ENCODE results near the gene SRXN1.

SRXN1 gene

DNA sequence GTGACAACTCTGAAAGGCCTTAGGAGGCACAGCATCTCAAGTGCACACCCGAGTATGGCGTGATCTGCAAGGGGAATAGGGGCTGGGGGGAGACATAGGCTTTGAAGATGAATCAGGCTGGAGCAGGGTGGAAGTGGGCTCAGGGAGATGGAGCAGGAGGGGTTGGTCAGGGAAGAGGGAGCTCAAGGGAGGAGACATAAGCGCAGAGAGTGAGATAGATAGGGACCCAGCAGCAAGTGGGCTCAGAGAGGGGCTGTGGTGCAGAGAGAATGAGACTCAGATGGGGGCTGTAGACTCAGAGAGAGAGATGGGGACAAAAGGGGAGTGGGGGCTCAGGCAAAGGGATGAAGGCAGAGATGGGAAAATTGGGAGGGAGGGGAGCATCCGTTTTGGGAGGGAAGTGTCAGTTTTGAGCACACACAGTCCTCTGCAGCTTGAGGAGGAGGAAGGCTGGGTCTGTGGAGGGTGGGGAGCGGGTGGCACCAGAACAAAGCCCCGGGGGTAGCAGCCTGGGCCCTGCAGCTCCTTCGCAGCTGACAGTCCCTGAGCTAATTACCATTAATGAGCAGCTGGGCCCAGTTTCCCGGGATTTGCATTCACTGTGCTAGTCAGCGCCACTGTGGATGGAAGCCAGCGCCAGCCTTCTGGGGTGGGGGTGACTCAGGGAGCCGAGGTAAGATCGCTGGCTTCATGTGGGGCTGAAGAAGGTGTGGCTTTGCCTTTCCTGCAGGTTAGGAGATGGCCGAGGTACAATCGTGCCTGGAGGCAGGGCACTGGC lies 18.7 kb downstream of the SRXN1 start:
- peak; percentile 59 for DNase-seq

DNA sequence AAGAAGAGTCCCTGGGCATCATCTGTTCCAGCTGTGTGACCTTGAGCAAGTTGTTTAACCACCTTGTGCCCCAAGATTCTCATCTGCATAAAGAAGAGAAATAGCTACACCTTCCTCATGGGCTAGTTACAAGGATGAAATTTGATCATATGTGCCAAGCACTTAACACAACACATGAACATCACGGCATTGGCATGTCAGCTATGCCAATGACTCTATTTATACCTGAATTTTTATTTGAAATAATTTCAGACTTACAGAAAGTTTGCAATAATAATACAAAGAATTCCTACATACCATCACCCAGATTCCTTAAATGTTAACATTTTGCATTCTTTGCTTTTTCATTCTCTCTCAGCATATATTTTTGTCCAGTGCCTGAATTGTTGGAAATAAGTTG lies 21.9 kb downstream of the SRXN1 start:
- DNase-seq, result no peak

DNA sequence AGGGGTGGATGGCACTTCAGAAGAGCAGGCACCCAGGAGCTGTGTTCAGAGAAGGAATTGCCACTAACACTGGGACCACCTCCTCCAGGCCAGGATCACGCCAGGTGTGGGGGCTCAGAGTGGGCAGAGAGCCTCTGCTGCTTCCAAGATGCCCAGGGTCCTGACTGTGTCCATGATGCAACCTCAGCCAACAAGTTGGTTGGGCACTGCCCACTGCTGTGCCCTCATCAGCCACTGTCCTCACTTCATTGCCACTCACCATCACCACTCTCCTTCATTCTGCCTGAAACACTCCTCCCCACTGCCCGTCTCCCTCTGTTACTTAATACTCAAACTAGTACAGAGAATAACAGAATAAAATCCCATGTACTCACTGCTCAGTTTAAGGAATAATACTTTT lies 26.4 kb downstream of the SRXN1 start:
- DNase-seq, result no peak

DNA sequence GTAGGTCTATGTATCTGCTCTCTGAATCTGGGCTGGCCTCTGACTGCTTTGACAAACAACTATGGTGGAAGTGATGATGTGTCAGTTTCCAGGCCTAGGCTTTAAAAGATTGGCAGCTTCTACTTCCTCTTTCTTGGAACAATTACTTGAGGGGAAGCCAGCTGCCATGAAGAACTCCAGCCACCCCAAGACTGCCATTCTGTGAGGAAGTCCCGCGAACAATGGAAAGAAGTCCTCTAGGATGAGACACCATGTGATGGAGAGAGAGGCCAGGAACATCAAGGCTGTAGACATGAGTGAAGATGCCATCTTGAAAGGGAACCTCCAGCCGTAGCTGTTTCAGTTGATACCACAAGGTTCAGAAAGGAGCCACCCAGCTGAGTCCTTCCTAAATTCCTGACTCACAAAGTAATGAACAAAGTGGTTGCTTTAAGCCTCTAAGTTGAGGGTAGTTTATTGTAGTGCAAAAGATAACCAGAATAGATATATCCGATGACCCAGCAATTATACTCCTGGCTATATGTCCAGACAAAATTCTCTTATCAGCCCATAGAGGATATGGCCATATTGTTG lies 27.6 kb downstream of the SRXN1 start:
- no peak for DNase-seq

DNA sequence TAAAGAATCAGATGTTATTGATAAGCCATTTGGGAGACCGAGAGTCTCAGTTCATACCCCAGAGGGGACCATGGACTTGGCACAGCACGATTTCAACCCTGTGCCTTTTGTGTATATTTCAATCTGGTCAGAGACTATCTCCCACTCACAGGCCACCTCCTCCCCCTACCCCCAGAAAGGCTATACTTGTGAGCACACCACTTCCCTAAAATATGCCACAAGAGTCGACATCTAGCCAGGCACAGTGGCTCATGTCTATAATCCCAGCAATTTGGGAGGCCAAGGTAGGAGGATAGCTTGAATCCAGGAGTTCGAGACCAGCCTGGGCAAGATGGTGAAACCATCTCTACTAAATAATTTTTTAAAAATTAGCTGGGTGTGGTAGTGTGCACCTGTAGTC lies 29.3 kb downstream of the SRXN1 start:
- DNase-seq, result no peak

DNA sequence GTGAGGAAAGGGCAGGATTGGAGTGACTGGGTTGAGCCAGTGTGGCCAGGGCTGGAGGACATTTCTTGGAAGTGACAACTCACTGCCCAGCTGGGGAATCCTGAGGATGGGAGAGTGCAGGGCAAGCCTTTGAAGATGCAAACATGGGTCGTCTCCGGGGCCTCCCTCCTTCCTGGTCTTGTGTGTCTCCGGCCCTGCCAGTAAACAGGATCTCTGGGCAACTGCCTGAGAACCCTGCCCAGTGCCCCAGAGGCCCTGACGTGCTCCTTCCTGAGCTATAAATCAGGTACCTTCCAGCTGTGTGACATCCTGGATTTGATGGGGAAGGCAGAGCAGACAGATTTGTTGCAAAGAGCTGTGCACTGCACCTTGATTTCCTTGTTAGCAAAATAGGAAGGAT lies 30.0 kb downstream of the SRXN1 start:
- DNase-seq, result no peak

DNA sequence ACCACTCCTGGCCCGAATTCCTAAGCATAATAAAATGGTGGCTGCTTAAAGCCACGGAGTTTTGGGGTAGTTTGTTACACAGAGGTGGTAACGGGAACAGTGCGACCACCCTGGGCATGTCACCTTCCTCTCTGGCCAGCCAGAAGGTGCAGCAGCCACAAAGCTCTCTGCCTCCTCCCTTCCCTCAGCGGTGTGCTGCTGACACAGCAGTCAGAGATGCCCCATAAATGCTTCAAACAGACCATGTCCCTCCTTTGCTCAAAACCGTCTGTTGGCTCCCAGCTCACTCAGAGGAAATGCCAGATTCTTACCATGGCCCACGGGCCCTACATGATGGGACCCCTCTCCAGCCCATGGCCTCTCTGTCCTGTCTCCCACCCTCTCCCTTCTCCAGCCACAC lies 30.8 kb downstream of the SRXN1 start:
- DNase-seq, result no peak

DNA sequence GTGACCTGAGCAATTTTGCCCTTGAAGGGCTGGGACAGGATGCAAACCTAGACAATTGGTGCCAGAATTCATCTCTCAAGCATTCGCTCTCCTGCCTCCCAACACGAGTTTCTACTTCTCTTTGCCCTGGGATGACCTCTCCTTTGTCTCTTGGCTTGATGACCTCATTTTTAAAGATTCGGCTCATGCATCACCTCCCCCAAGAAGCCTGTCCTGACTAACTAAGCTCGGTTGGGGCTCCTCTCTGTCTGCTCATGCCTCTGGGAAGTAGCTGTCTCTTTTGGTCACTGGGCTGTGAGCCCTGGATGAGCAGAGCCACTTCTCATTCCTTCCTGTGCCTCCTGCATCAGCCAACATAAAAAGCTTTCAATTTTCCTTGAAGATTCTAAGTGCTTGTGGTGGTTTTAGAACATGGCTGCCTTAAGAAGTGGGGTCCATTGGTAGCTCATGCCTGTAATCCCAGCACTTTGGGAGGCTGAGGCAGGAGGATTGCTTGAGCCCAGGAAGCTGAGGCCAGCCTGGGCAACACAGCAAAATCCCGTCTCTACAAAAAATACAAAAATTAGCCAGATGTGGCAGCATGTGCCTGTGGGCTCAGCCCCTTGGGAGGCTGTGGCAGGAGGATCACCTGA lies 31.8 kb downstream of the SRXN1 start:
- no peak for DNase-seq

DNA sequence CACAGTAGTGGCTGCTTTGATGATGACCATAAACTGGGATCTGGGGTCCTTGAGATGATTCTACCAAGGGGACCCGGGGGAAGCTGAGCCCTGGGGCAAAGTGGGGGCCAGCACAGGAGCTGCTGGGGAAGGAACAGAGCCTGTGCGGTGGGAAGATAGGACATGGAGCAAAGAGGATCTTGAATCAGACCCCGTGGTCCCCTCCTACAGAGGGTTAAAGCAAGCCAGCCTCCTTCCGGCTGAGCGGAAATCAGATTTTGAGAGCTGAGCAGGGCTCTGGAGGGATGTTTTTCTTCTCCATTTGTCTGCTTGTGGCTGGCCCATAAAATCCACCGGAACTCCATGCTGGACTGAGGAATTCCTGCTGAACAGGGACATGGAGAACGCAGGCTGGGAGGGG lies 32.8 kb downstream of the SRXN1 start:
- DNase-seq, result no peak

DNA sequence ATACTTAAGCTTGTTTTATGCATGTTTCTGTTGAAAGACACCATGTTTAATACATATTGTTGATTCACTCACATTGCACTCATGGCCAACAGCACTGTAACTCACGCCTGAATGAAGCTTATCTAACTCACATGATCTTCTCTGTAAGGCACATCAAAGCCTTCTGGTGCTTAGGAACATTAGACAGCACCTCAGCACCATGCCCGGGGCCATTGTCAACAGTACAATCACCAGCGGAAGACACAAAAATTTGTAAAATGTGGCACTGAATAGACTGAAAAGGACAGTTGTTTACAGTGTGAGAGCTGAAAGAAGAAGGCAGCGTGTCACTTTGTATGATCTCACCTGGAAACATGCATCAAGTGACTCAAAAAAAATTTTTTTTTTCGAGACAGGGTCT lies 34.0 kb downstream of the SRXN1 start:
- DNase-seq, result no peak

DNA sequence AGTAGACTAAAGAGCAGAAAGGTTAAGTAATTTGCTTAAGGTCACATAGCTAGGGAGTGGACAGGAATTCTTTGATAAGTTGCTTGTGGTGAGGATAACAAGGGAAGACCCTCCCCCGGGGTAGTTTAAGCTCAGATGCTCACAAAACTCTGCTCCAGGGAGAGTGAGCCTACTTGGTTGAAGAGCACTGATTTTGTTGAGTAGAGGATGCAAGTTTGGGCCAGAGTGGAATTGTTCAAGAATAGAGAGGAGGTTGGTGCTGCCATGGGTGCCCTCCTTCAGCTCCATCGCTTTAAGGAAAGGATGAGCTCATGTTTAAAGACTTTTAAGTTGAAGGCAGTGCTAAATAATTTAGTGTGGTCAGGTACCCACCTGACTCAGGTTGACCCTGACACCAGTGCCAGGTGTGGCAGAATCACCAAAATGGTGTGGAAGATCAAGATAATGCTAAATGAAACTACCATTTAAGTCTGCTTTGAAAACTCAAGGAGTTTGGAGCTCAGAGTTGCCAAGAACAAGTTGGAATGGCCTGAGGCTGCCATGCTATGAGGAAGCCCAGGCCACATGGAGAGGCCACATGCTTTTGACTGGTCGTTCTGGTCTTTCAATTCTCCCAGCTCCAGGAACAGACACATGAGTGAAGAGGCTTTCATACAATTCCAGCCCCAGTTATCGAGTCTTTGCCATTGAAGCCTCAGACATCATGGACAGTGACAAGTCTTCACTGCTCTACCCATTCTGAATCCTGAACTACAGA lies 34.9 kb downstream of the SRXN1 start:
- no peak for DNase-seq

DNA sequence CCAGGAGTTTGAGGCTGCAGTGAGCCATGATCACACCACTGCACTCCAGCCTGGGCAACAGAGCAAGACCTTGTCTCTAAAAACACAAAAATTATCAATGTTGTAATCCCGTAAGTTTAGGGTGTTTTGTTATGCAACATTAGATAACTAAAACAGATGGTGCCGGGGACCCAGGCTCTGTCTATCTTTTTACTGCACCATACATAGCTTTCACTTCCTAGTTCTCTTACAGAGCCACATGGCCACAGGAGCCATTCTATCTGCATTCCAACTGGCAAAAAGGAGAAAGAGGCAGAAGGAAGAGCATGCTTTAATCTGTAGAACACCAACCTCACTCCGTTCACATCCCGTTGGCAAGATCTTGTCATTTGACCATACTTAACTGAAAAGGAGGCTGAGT lies 37.5 kb downstream of the SRXN1 start:
- no peak for DNase-seq

DNA sequence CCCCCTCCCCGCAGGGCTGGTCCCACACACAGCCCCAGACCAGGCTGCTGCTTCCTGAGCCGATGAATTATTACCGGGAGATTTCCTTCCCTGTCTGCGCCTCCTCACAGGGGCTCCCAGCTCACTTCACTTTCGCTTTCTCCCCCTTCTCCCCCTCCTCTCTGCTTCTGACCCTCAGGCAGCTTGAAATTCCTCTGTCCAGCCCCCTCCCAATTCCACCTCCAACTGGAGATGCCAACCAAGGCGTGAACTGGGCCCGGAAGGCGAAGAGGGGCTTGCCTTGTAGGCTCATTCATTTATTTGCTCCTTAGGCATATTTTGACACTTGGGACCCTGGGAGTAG lies 41.2 kb downstream of the SRXN1 start:
- no peak for DNase-seq

DNA sequence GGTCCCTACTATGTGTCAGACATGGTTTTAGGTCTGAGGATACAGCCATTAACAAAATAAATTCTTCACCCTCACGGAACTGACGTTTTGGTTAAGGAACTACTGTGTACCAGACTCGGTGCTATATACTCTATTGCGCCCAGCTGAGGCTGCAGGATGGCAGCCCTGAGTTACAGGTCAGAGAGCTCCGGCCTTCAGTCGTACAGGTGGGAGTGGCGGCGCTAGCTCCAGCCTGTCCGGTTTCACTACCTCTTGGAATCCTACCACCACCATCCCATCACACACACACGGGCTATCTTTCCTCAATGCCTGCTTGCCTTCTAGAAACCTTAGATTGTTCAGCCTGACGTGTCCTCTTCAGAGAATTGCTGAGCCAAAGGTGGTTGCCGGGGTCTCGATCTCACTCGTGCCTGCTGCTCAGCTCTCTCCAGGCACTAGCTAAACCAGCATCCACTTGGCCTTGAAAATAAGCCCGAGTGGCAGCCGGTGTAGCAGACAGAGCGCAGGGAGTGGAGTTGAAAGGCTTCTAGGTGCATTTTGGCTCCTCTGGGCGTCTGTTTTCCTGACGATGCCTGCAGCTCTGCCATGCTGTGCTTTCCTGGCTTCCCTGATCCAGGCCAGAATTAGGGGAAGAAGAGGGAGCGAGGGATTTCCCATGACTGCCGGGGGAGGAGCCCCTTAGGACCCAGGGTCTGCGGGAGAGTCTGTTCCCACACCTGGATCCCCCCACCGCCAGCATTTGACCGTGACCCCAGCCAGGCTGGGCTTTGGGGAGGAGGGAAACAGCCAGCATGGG lies 41.8 kb downstream of the SRXN1 start:
- DNase-seq, result no peak

DNA sequence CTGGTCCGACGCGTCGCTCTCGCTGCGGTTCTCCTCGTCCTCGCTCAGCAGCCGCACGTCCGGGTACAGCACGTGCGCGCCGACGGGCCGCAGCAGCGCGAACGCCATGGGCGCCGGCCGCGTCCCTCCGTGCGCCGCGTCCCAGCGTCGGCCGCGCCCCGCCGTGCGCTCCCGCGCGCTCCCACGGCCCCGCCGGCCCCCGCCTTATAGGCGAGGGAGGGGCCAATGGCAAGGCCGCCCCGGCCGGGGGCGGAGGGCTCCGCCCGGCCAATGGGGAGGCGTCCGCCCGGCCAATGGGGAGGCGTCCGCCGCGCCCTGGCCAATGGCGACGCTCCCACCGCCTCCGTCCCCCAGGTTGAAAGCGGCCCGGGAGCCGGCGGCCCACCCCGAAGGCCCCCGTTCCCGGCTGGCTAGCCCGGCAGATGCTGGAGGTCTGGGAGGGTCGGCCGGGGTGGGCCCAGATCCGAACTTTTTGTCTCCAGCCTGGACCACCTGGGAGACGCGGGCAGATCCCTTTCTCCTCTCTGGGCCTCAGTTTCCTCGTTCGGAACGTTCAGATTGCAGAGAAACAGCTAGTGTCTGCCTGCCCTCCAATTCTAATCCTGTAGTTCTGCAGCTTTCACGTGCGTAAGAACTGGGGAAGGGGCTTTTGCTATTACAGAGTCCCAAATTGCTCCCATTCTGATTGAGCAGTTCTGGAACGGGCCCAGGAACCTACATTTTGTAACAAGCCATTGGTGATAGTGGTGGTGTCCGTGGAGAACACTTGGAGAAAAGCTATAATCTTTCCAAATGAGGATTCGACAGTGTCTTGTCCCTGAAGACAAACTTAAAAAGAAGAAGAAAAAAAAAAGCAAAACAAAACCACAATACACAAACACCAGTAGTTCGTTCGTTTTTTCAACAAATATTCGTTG lies 42.6 kb downstream of the SRXN1 start, which contains the start of gene TCF15:
TCF15 (minus strand) TSS at position 180 of the 917 bp plus-strand sequence; CDS start at position 108, 72 bp downstream.
- DNase-seq, result peak; percentile 39

DNA sequence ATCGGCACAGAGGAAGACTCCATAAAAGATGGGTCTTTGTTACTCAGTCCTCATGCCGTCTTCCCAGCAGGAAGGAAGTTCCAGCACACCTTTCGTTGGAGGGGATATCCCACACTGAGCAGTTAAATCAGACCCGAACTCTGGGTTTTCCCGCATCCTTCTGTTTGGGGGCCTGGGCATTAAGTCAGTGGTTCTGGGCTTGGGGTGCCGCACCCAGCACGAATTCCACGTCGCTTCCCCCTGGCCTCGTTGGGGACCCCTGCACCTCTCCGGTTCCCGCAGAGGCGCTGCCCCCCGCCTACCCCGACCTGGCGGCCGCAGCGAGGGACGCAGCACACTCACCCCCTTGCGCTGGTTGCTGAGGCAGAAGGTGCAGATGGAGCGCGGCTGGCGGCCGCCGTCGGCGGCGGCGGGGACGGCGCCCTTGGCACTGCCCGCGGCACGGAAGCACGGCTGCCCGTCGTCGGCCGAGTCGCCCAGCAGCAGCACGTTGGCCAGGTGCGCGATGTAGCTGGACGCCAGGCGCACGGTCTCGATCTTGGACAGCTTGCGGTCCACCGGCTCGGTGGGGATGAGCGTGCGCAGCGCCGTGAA lies 43.5 kb downstream of the SRXN1 start:
- DNase-seq, result no peak

DNA sequence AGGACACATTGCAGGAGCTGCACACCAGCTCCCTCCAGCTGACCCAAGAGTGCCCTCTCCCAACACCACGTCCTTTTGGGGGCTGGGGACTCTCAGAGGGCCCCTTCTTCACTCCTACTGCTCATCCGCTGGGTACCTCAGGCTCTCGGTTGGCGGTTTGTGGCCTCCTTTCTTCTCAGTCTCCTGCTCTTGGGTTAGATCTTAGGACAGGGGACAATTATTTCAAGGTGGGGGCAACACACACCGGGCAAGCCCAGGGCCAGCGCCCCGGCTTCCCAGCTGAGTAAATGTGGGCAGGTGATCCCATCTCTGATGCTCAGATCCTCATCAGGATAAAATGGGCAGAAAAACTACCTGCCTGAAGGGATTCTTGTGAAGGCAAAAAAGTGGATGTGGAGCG lies 44.0 kb downstream of the SRXN1 start:
- DNase-seq, result no peak

DNA sequence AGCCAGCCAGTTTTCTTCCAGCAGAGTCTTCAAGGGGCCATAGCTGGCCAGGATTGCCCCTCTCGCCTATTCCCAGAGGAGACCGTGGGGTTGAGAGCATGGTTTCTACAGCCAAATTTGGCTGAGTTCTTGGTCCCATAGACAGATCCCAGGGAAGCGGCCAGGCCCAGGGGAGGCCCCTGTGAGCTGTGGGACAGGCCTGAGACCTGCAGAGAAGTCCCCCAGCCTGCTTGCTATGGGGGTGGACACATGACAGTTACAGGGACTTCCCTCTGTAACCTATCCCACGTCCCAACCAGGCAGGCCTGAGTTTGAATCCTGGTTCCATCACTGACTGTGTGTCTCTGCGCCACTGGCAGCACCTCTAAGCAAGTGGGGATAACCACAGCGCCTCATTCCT lies 45.5 kb downstream of the SRXN1 start:
- DNase-seq, result no peak

DNA sequence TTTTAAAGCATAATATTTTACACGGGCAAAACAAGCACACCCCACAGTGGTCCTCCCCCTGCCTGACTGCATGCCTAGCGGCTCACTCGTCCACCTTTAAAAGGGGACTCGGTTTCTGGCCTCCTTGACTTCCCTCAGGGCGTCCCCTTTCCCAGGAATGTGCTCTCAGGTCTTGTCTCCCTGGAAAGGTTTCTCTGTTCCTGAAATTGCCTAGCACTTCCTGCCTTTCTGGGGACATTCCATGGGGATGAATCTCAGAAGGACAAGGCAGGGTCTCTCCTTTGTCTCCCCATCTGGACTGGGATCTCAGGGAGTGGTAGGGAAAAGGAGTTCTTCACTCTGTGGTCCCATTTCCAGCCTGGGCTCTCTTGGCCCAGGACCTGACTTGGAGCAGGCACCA lies 47.8 kb downstream of the SRXN1 start:
- no peak for DNase-seq

DNA sequence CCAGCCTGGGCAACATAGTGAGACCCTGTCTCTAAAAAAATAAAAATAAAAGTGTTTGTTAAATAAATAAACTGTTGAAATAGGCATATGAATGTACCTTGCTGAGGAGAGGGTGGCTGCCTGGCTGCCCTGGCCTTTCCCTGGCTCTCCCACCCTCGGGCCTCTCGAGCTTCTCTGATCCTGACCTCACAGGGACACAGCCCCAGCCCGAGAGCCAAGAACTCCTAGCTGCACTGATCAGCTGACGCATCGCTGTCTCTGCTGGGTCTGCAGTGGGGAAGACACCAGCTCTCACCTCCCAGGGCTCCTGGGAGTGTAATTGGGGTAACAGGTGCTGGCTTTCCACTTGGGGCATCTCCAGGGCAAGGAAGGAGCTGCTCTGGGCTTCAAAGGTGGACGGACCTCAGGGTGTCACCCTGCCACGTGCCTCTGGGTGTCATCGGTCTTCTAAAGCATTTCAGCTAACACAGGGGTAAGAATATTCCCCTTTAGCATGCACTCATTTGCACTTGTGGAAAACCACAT lies 49.8 kb downstream of the SRXN1 start:
- DNase-seq, result no peak

Measured in NCI-H524 treated with DMSO at 0.1 percent for 48 hours (cell line).